Natural killer cell (primary cell): Measurements from ENCODE around the gene RRAGC. TPM values are rescaled to one million over a fixed set of nuclear protein-coding genes. Genes with fewer than 3 reads are reported as not detected.

ENCODE experiments used
- ATAC-seq, 3 donors: fragments of 150-1000 bp in 2 of 3; fragments of 200-7000 bp in 1 of 3; cut with Tn5 transposase; 1 replicate in 1 of 3; 2 replicates in 2 of 3; pipeline ENCODE4 v1.10.0; 2021; ENCODE audit warnings: mild to moderate bottlenecking in 2 of 3, moderate library complexity in 2 of 3
- DNase-seq, 2 donors: peaks; one replicate each; pipeline versions ENCODE4 v3.0.0 to v3.0.0-alpha.2; 2013 to 2021; ENCODE audit warnings: mixed read lengths in 1 of 2
- H3K27ac ChIP-seq: one replicate; pipeline ENCODE4 v1.5.1; 2013; ENCODE audit warnings: mild to moderate bottlenecking, low read length
- H3K27me3 ChIP-seq: one replicate; pipeline ENCODE4 v1.6.1; 2013; ENCODE audit warnings: low read length; ENCODE audit not compliant: control insufficient read depth, insufficient read depth
- H3K36me3 ChIP-seq: one replicate; pipeline ENCODE4 v1.6.1; 2013; ENCODE audit warnings: low read length; ENCODE audit not compliant: control insufficient read depth, insufficient read depth
- H3K4me1 ChIP-seq: one replicate; pipeline ENCODE4 v1.6.1; 2013; ENCODE audit warnings: low read length; ENCODE audit not compliant: control insufficient read depth, insufficient read depth
- H3K4me3 ChIP-seq: one replicate; pipeline ENCODE4 v1.5.1; 2013; ENCODE audit warnings: low read length
- H3K9me3 ChIP-seq: one replicate; pipeline ENCODE4 v1.6.1; 2013; ENCODE audit warnings: low read length; ENCODE audit not compliant: control insufficient read depth, insufficient read depth
- H3K27ac Mint-ChIP-seq, 2 donors: one replicate each; pipeline ENCODE4 v1.8.0; 2022; ENCODE audit warnings: mild to moderate bottlenecking in 2 of 2, mixed read lengths in 2 of 2, moderate library complexity in 1 of 2
- H3K27me3 Mint-ChIP-seq, 2 donors: one replicate each; pipeline ENCODE4 v1.8.0; 2022; ENCODE audit warnings: low read depth in 2 of 2, mixed read lengths in 2 of 2
- H3K36me3 Mint-ChIP-seq: one replicate; pipeline ENCODE4 v1.8.0; 2022; ENCODE audit warnings: mixed read lengths
- H3K4me1 Mint-ChIP-seq, 2 donors: one replicate each; pipeline ENCODE4 v1.8.0; 2022; ENCODE audit warnings: mixed read lengths in 2 of 2
- H3K4me3 Mint-ChIP-seq: one replicate; pipeline ENCODE4 v1.8.0; 2022; ENCODE audit warnings: mild to moderate bottlenecking, moderate library complexity, mixed read lengths
- H3K9me3 Mint-ChIP-seq, 2 donors: one replicate each; pipeline ENCODE4 v1.8.0; 2022; ENCODE audit warnings: mixed read lengths in 2 of 2
- CTCF ChIP-seq: fragments of 200-600 bp; IDR thresholded peaks from one replicate; pipeline ENCODE4 v1.8.0; 2022; ENCODE audit warnings: antibody characterized with exemption
- WGBS: methylation state at CpG from one replicate; pipeline ENCODE4 v1.1.7; 2013; ENCODE audit warnings: missing lambda C conversion rate; ENCODE audit not compliant: insufficient coverage; 5-methylcytosine and 5-hydroxymethylcytosine counted together
- intact Hi-C: fragments of 100-400 bp; cut with micrococcal nuclease; formaldehyde crosslinking; loops from one replicate; pipeline ENCODE4 v1.14.2; 2022
- total RNA-seq, 4 donors: library from RNA; stranded (reverse); fragments of 120-200 nt in 1 of 4; gene quantifications; one replicate each; pipeline versions ENCODE4 v1.2.3 to v1.2.4, GENCODE V29; 2013 to 2022

Gene RRAGC
- total RNA-seq, 3 donors from 2014 or later (not counting 1 experiment from before 2014, with no cell fraction given) = 15.9 to 24.9 (median 22.0) TPM

DNA sequence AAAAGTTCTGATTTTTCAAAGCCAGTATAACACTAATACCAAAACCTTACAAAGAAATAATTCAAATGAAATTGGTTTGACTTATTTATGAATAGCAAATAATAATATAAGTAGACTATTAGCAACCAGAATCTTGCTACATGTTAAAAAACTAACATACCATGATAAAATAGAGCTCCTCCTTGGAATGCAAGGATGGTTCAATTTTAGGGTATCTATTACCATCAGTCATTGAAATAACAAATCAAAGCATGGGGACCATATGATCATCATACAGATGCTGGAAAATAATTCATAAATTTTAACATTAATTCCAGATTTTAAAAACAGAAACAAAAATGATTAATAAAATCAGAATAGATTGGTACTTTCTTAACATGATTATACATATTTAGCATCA, 66.3 kb downstream of the RRAGC start:
- H3K27me3 Mint-ChIP-seq = peaks cover 20 to 66% of the 10 kb centered on the region in 2 donors

GRCh38 chr1:38791892-38792291, 67.7 kb downstream of the RRAGC start:
- Histone ChIP-seq H3K4me3 (no peak overlapping the region), H3K4me1 (no peaks in the 10 kb centered on the region), H3K9me3 (peaks cover 5% of the 10 kb centered on the region), H3K27ac (no peak overlapping the region), H3K27me3 (peaks cover 2% of the 10 kb centered on the region), H3K36me3 (no peaks in the 10 kb centered on the region)
- H3K9me3 Mint-ChIP-seq = peaks cover 0 to 4% of the 10 kb centered on the region in 2 donors
- peaks cover 23 to 71% of the 10 kb centered on the region in 2 donors for H3K27me3 Mint-ChIP-seq
- no peaks in the 10 kb centered on the region for H3K36me3 Mint-ChIP-seq
- WGBS = 65% methylated on average over 1 of the region's 1 CpG
- no peak for TF ChIP-seq CTCF
- intact Hi-C loops = no loop called here
- DNase-seq (no peak), ATAC-seq (no peak)
- no peak overlapping the region for H3K4me3 Mint-ChIP-seq
- H3K27ac Mint-ChIP-seq = no peak overlapping the region
- no peaks in the 10 kb centered on the region for H3K4me1 Mint-ChIP-seq

More for the DNA sequence above, 66.3 kb downstream of the RRAGC start:
- H3K9me3 ChIP-seq = peaks cover 5% of the 10 kb centered on the region
- H3K27me3 ChIP-seq = peaks cover 2% of the 10 kb centered on the region
- H3K36me3 ChIP-seq = no peaks in the 10 kb centered on the region
- Mint-ChIP-seq H3K9me3 (peaks cover 0 to 4% of the 10 kb centered on the region in 2 donors), H3K4me1 (no peaks in the 10 kb centered on the region), H3K27ac (no peak overlapping the region), H3K4me3 (no peak overlapping the region), H3K36me3 (no peaks in the 10 kb centered on the region)
- TF ChIP-seq CTCF = no peak
- ATAC-seq (no peak), DNase-seq (no peak)
- no peak overlapping the region for H3K27ac ChIP-seq
- no peak overlapping the region for H3K4me3 ChIP-seq
- H3K4me1 ChIP-seq = no peaks in the 10 kb centered on the region
- intact Hi-C loops = no loop called here

DNA sequence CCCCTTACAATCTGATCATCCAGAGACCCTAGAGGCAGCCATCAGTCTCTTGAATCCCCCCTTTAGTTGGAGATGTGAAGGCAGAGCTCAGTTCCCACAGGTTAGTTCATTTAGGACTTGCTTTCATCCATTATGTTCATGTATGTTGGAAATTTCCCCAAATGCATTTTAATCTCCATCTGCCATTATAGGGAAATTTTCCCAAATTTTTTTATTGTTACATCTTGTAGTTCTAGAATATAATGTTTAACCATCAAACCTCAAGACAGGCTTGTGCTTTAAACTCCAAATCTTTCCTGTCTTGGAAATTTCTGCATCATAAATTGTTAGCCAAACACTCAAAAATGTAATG, 68.4 kb downstream of the RRAGC start:
- intact Hi-C loops = no loop called here
- H3K36me3 Mint-ChIP-seq = no peaks in the 10 kb centered on the region
- H3K27me3 Mint-ChIP-seq = peaks cover 23 to 73% of the 10 kb centered on the region in 2 donors
- no peaks in the 10 kb centered on the region for H3K4me1 ChIP-seq
- no peak overlapping the region for H3K4me3 ChIP-seq
- H3K9me3 Mint-ChIP-seq = peaks cover 0 to 4% of the 10 kb centered on the region in 2 donors
- TF ChIP-seq CTCF = no peak
- no peak overlapping the region for H3K27ac Mint-ChIP-seq
- H3K27me3 ChIP-seq = peaks cover 2% of the 10 kb centered on the region
- no peak for DNase-seq
- H3K4me1 Mint-ChIP-seq = no peaks in the 10 kb centered on the region
- H3K9me3 ChIP-seq = peaks cover 5% of the 10 kb centered on the region
- no peak overlapping the region for H3K27ac ChIP-seq
- no peaks in the 10 kb centered on the region for H3K36me3 ChIP-seq
- ATAC-seq = no peak
- H3K4me3 Mint-ChIP-seq = no peak overlapping the region

GRCh38 chr1:38790422-38791163, 69.0 kb downstream of the RRAGC start:
- H3K4me3 ChIP-seq = no peak overlapping the region
- DNase-seq = no peak
- Mint-ChIP-seq H3K4me1 (no peaks in the 10 kb centered on the region), H3K36me3 (no peaks in the 10 kb centered on the region), H3K27ac (no peak overlapping the region), H3K27me3 (peaks cover 26 to 78% of the 10 kb centered on the region in 2 donors), H3K4me3 (no peak overlapping the region), H3K9me3 (peaks cover 0 to 4% of the 10 kb centered on the region in 2 donors)
- peaks cover 5% of the 10 kb centered on the region for H3K9me3 ChIP-seq
- H3K27me3 ChIP-seq = peaks cover 2% of the 10 kb centered on the region
- 71% methylated on average over 6 of the region's 6 CpGs for WGBS
- H3K4me1 ChIP-seq = no peaks in the 10 kb centered on the region
- TF ChIP-seq CTCF = no peak
- H3K27ac ChIP-seq = no peak overlapping the region
- ATAC-seq = no peak
- intact Hi-C loops = no loop called here
- H3K36me3 ChIP-seq = no peaks in the 10 kb centered on the region
